Activated naive CD4-positive, alpha-beta T cell treated with anti-CD3 and anti-CD28 coated beads for 36 hours (primary cell): ENCODE measurements around the gene TTC5. TPM values are rescaled to one million over a fixed set of nuclear protein-coding genes. Genes with fewer than 3 reads are reported as not detected.
"Not testable (repeated sequence)": the region's sequence is repeated elsewhere in the genome, so short reads cannot be mapped to it uniquely, and the experiment has no call there.

Experiments
- CTCF ChIA-PET: fragments of 350-600 bp; sonication (Branson Sonifier 250); formaldehyde crosslinking; loops from one replicate; lab custom pipeline; 2021; ENCODE audit warnings: antibody characterized with exemption; lab: Charles Lee
- DNase-seq: peaks from one replicate; pipeline ENCODE4 v3.0.0-alpha.2; 2020
- H3K27ac Mint-ChIP-seq: one replicate; pipeline ENCODE4 v1.8.0; 2021; ENCODE audit warnings: mild to moderate bottlenecking, mixed read lengths
- H3K27me3 Mint-ChIP-seq: one replicate; pipeline ENCODE4 v1.8.0; 2021; ENCODE audit warnings: low read depth, mixed read lengths
- H3K36me3 Mint-ChIP-seq: one replicate; pipeline ENCODE4 v1.8.0; 2021; ENCODE audit warnings: low read depth, mixed read lengths
- H3K4me1 Mint-ChIP-seq: one replicate; pipeline ENCODE4 v1.8.0; 2021; ENCODE audit warnings: low read depth, mixed read lengths
- H3K4me3 Mint-ChIP-seq: one replicate; pipeline ENCODE4 v1.8.0; 2021; ENCODE audit warnings: mild to moderate bottlenecking, moderate library complexity, mixed read lengths
- H3K9me3 Mint-ChIP-seq: one replicate; pipeline ENCODE4 v1.8.0; 2021; ENCODE audit warnings: mixed read lengths
- intact Hi-C: fragments of 100-400 bp; cut with micrococcal nuclease; formaldehyde crosslinking; loops from one replicate; pipeline ENCODE4 v1.15.1; 2023
- total RNA-seq, 2 experiments: library from RNA; stranded (reverse); gene quantifications; one replicate each; pipeline ENCODE4 v1.2.3, GENCODE V29; 2021

Gene TTC5
- total RNA-seq, 2 experiments from 2014 or later = 15.2 to 18.5 TPM

- peaks cover 2% of the 10 kb centered on the region for H3K4me1 Mint-ChIP-seq
- H3K4me3 Mint-ChIP-seq = no peak overlapping the region
- no peak overlapping the region for H3K27ac Mint-ChIP-seq
- no peaks in the 10 kb centered on the region for H3K27me3 Mint-ChIP-seq
- CTCF ChIA-PET = no interaction called here
- peak; percentile 10 for DNase-seq
- peaks cover 44% of the 10 kb centered on the region for H3K36me3 Mint-ChIP-seq
- no peaks in the 10 kb centered on the region for H3K9me3 Mint-ChIP-seq
- intact Hi-C loops = no loop called here
Observed at GRCh38 chr14:20295067-20295466, 10.7 kb downstream of the TTC5 start.

GRCh38 chr14:20294636-20295035, 11.1 kb downstream of the TTC5 start:
- no peaks in the 10 kb centered on the region for H3K9me3 Mint-ChIP-seq
- H3K4me1 Mint-ChIP-seq = peaks cover 2% of the 10 kb centered on the region
- H3K4me3 Mint-ChIP-seq = no peak overlapping the region
- H3K36me3 Mint-ChIP-seq = peaks cover 44% of the 10 kb centered on the region
- H3K27ac Mint-ChIP-seq = no peak overlapping the region
- intact Hi-C loops = no loop called here
- CTCF ChIA-PET = no interaction called here
- DNase-seq = no peak
- H3K27me3 Mint-ChIP-seq = no peaks in the 10 kb centered on the region

- CTCF ChIA-PET = not testable (repeated sequence)
- H3K36me3 Mint-ChIP-seq = peaks cover 74% of the 10 kb centered on the region
Observed at GRCh38 chr14:20281998-20282397, 23.8 kb downstream of the TTC5 start.

GRCh38 chr14:20280265-20280664, 25.5 kb downstream of the TTC5 start:
- Mint-ChIP-seq H3K4me1 (peaks cover 21% of the 10 kb centered on the region), H3K36me3 (peaks cover 66% of the 10 kb centered on the region), H3K9me3 (peaks cover 17% of the 10 kb centered on the region)
- intact Hi-C loops, CTCF ChIA-PET, H3K27ac Mint-ChIP-seq, DNase-seq, H3K27me3 Mint-ChIP-seq, H3K4me3 Mint-ChIP-seq: not testable (repeated sequence)

More at GRCh38 chr14:20281998-20282397, 23.8 kb downstream of the TTC5 start:
- H3K4me3 Mint-ChIP-seq, H3K27me3 Mint-ChIP-seq, intact Hi-C loops, H3K27ac Mint-ChIP-seq, DNase-seq: not testable (repeated sequence)
- Mint-ChIP-seq H3K4me1 (peaks cover 21% of the 10 kb centered on the region), H3K9me3 (peaks cover 12% of the 10 kb centered on the region)

- intact Hi-C loops = no loop called here
- Mint-ChIP-seq H3K27ac (no peak overlapping the region), H3K27me3 (no peaks in the 10 kb centered on the region)
Observed at GRCh38 chr14:20278414-20278813, 27.3 kb downstream of the TTC5 start.

GRCh38 chr14:20277409-20277808, 28.3 kb downstream of the TTC5 start:
- Mint-ChIP-seq H3K4me3 (no peak overlapping the region), H3K27me3 (no peaks in the 10 kb centered on the region), H3K27ac (no peak overlapping the region), H3K4me1 (peaks cover 21% of the 10 kb centered on the region), H3K36me3 (peaks cover 67% of the 10 kb centered on the region), H3K9me3 (peaks cover 28% of the 10 kb centered on the region)
- intact Hi-C loops = no loop called here
- CTCF ChIA-PET = no interaction called here
- no peak for DNase-seq

More at GRCh38 chr14:20278414-20278813, 27.3 kb downstream of the TTC5 start:
- CTCF ChIA-PET = interaction anchor here (0.7 to 0.8 kb wide), 2 partner anchors 12 kb away, joined by 3 to 4 read pairs; no protein-coding TSS in a partner anchor
- no peak overlapping the region for H3K4me3 Mint-ChIP-seq
- peaks cover 68% of the 10 kb centered on the region for H3K36me3 Mint-ChIP-seq
- peak; percentile 13 for DNase-seq
- peaks cover 22% of the 10 kb centered on the region for H3K9me3 Mint-ChIP-seq
- peaks cover 21% of the 10 kb centered on the region for H3K4me1 Mint-ChIP-seq

- intact Hi-C loops = no loop called here
- H3K4me3 Mint-ChIP-seq = no peak overlapping the region
- H3K4me1 Mint-ChIP-seq = peaks cover 6% of the 10 kb centered on the region
- peaks cover 49% of the 10 kb centered on the region for H3K36me3 Mint-ChIP-seq
- CTCF ChIA-PET = no interaction called here
- H3K27me3 Mint-ChIP-seq = no peaks in the 10 kb centered on the region
- DNase-seq = no peak
- no peak overlapping the region for H3K27ac Mint-ChIP-seq
- peaks cover 35% of the 10 kb centered on the region for H3K9me3 Mint-ChIP-seq
Observed at GRCh38 chr14:20274062-20274461, 31.7 kb downstream of the TTC5 start.

GRCh38 chr14:20264361-20264760, 41.4 kb downstream of the TTC5 start:
- CTCF ChIA-PET, H3K27me3 Mint-ChIP-seq: not testable (repeated sequence)

GRCh38 chr14:20262642-20263128, 43.1 kb downstream of the TTC5 start:
- DNase-seq = no peak
- Mint-ChIP-seq H3K4me3 (no peak overlapping the region), H3K9me3 (peaks cover 4% of the 10 kb centered on the region), H3K4me1 (no peaks in the 10 kb centered on the region), H3K27ac (no peak overlapping the region), H3K27me3 (no peaks in the 10 kb centered on the region), H3K36me3 (peaks cover 7% of the 10 kb centered on the region)
- intact Hi-C loops = no loop called here
- CTCF ChIA-PET = no interaction called here

More at GRCh38 chr14:20264361-20264760, 41.4 kb downstream of the TTC5 start:
- H3K4me1 Mint-ChIP-seq, H3K27ac Mint-ChIP-seq, H3K9me3 Mint-ChIP-seq, intact Hi-C loops, DNase-seq, H3K36me3 Mint-ChIP-seq, H3K4me3 Mint-ChIP-seq: not testable (repeated sequence)

- Mint-ChIP-seq H3K27me3 (no peaks in the 10 kb centered on the region), H3K4me3 (no peak overlapping the region), H3K36me3 (no peaks in the 10 kb centered on the region), H3K9me3 (peaks cover 6% of the 10 kb centered on the region), H3K27ac (no peak overlapping the region), H3K4me1 (no peaks in the 10 kb centered on the region)
- intact Hi-C loops = no loop called here
- CTCF ChIA-PET = interaction anchor here (0.6 kb wide), 1 partner anchor 1266 kb away, joined by 4 read pairs; no protein-coding TSS in a partner anchor
- no peak for DNase-seq
Observed at GRCh38 chr14:20247646-20248246, 58.0 kb downstream of the TTC5 start.

Other genes starting within 250 kb of the TTC5 start
- gene OR4L1, start 245.9 kb downstream of the TTC5 start, total RNA-seq = not detected
- not detected for gene OR4K17, start 195.2 kb downstream of the TTC5 start, total RNA-seq
- not detected for gene OR4N5, start 167.1 kb downstream of the TTC5 start, total RNA-seq
- gene OR11G2, start 115.1 kb downstream of the TTC5 start, total RNA-seq = not detected
- not detected for gene OR11H6, start 82.2 kb downstream of the TTC5 start, total RNA-seq
- not detected for gene OR11H7, start 77.0 kb downstream of the TTC5 start, total RNA-seq
- gene OR11H4, start 66.7 kb downstream of the TTC5 start, total RNA-seq = not detected
- 10 to 100 TPM; 93.4 to 98.6 TPM for gene CCNB1IP1, start 27.3 kb upstream of the TTC5 start, total RNA-seq
- gene PARP2, start 37.7 kb upstream of the TTC5 start, total RNA-seq = 10 to 100 TPM; 62.5 to 63.5 TPM
- gene TEP1, start 107.5 kb upstream of the TTC5 start, total RNA-seq = 10 to 100 TPM; 34.3 to 37.0 TPM
- gene KLHL33, start 130.2 kb upstream of the TTC5 start, total RNA-seq = under 1 TPM; 0.07 to 0.10 TPM
- 10 to 100 TPM; 35.7 to 36.8 TPM for gene OSGEP, start 148.9 kb upstream of the TTC5 start, total RNA-seq
- 100 to 1,000 TPM; 187 to 190 TPM for gene APEX1, start 149.3 kb upstream of the TTC5 start, total RNA-seq
- 10 to 100 TPM; 31.6 to 32.3 TPM for gene PIP4P1, start 155.5 kb upstream of the TTC5 start, total RNA-seq
- gene PNP, start 163.5 kb upstream of the TTC5 start, total RNA-seq = 100 to 1,000 TPM; 187 to 191 TPM
- gene RNASE10, start 199.6 kb upstream of the TTC5 start, total RNA-seq = under 1 TPM; 0.48 to 0.52 TPM